Osteoblast (primary cell): ENCODE results near the gene PHF13. TPM values are rescaled to one million over a fixed set of nuclear protein-coding genes. Genes with fewer than 3 reads are reported as not detected.

ENCODE experiments used
- DNase-seq: peaks from one replicate; pipeline ENCODE4 v3.0.0; 2011; ENCODE audit warnings: low spot score, mixed read lengths; ENCODE audit not compliant: insufficient read length; ENCODE audit errors: missing footprints
- H2AFZ ChIP-seq: 2 replicates; pipeline ENCODE4 v1.6.0; 2011; ENCODE audit warnings: mild to moderate bottlenecking, low read length
- H3K27ac ChIP-seq: 2 replicates; pipeline ENCODE4 v1.5.1; 2011; ENCODE audit warnings: mild to moderate bottlenecking, low read depth, low read length, moderate library complexity
- H3K27me3 ChIP-seq: 2 replicates; pipeline ENCODE4 v1.6.0; 2012; ENCODE audit warnings: mild to moderate bottlenecking, control low read depth, inconsistent platforms, low read length, moderate library complexity; ENCODE audit not compliant: insufficient read depth
- H3K36me3 ChIP-seq: 2 replicates; pipeline ENCODE4 v1.5.1; 2011; ENCODE audit warnings: mild to moderate bottlenecking, low read length, control low read depth, moderate library complexity; ENCODE audit not compliant: insufficient read depth
- H3K4me1 ChIP-seq: 2 replicates; pipeline ENCODE4 v1.5.1; 2011; ENCODE audit warnings: mild to moderate bottlenecking, low read length, control low read depth, moderate library complexity; ENCODE audit not compliant: insufficient read depth
- H3K4me2 ChIP-seq: 2 replicates; pipeline ENCODE4 v1.6.0; 2011; ENCODE audit warnings: mild to moderate bottlenecking, low read length; ENCODE audit not compliant: insufficient read depth
- H3K4me3 ChIP-seq: fragments of 200-600 bp; sonication (generic); 3 replicates; pipeline ENCODE4 v1.5.1; 2012; ENCODE audit warnings: mild to moderate bottlenecking, low read length, inconsistent platforms; ENCODE audit not compliant: insufficient read depth
- H3K79me2 ChIP-seq: 2 replicates; pipeline ENCODE4 v1.6.0; 2012; ENCODE audit warnings: mild to moderate bottlenecking, low read length, control low read depth, inconsistent platforms; ENCODE audit not compliant: insufficient read depth
- H3K9me3 ChIP-seq: 2 replicates; pipeline ENCODE4 v1.5.1; 2011; ENCODE audit warnings: low read depth, low read length, control low read depth
- H4K20me1 ChIP-seq: 2 replicates; pipeline ENCODE4 v1.6.0; 2012; ENCODE audit warnings: mild to moderate bottlenecking, low read length, control low read depth; ENCODE audit not compliant: insufficient read depth
- total RNA-seq: library from RNA; depleted of rRNA; stranded (reverse); fragments of >200 nt; gene quantifications from 2 replicates; pipeline ENCODE4 v1.2.3, GENCODE V29; 2012
- TF ChIP-seq, protein P1 (sequence below): IDR thresholded peaks from 2 replicates; pipeline ENCODE4 v1.5.1; 2011; ENCODE audit warnings: mild to moderate bottlenecking, low read depth, low read length, moderate library complexity; ENCODE audit errors: extremely low read depth

The PHF13 gene
- total RNA-seq, 1 donor, result 13.4 TPM

DNA sequence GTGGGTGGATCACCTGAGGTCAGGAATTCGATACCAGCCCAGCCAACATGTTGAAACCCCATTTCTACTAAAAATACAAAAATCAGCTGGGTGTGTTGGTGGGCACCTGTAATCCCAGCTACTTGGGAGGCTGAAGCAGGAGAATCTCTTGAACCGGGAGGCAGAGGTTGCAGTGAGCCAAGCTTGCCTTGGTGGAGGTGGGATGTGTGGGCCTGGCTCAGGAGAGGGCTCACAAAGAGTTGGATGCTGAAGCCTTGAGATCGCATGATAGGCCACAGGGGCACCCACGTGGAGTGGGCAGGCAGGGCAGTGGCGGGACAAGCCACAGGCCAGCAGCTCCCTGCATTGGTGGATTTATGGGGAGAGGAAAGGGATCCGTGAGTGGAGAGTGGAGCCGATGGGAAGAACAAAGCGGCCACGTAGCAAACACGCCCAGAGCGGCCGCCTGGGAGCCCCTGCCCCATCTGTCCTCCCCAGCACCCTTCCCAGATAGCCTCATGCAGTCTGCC is 15.5 kb downstream of the PHF13 start:
- H3K4me1 ChIP-seq, result peaks cover 9% of the 10 kb centered on the region
- no peak overlapping the region for H3K4me3 ChIP-seq
- no peak overlapping the region for H3K27ac ChIP-seq
- no peak overlapping the region for H2AFZ ChIP-seq
- H3K27me3 ChIP-seq, result no peaks in the 10 kb centered on the region
- TF ChIP-seq, protein P1, sequence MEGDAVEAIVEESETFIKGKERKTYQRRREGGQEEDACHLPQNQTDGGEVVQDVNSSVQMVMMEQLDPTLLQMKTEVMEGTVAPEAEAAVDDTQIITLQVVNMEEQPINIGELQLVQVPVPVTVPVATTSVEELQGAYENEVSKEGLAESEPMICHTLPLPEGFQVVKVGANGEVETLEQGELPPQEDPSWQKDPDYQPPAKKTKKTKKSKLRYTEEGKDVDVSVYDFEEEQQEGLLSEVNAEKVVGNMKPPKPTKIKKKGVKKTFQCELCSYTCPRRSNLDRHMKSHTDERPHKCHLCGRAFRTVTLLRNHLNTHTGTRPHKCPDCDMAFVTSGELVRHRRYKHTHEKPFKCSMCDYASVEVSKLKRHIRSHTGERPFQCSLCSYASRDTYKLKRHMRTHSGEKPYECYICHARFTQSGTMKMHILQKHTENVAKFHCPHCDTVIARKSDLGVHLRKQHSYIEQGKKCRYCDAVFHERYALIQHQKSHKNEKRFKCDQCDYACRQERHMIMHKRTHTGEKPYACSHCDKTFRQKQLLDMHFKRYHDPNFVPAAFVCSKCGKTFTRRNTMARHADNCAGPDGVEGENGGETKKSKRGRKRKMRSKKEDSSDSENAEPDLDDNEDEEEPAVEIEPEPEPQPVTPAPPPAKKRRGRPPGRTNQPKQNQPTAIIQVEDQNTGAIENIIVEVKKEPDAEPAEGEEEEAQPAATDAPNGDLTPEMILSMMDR, result no peak
- H3K36me3 ChIP-seq, result peaks cover 49% of the 10 kb centered on the region
- peaks cover 46% of the 10 kb centered on the region for H3K79me2 ChIP-seq
- no peaks in the 10 kb centered on the region for H3K9me3 ChIP-seq
- peak; percentile 69 for DNase-seq
- peaks cover 12% of the 10 kb centered on the region for H4K20me1 ChIP-seq
- no peak overlapping the region for H3K4me2 ChIP-seq

DNA sequence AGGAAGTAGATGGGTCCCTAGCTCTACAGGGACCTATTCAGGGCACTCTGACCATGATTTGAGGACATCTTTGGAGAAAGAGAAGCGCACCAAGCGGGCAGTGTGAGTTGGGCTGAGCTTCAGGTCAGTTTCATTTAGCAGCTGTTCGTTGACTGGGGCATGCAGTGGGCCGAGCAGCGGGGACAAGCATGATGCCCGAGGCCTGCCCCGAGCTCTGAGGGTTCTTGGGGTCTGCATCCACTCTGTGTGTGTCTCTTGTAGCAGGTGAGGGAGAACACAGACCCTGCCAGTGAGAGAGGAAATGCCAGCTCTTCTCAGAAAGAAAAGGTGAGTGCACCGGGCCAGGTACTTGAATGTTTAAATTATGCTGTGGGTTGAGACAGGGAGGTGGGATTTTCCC is 16.5 kb downstream of the PHF13 start:
- Histone ChIP-seq H3K4me2 (no peak overlapping the region), H3K9me3 (no peaks in the 10 kb centered on the region), H3K27ac (no peak overlapping the region), H3K36me3 (peaks cover 55% of the 10 kb centered on the region), H3K4me3 (no peak overlapping the region), H3K27me3 (no peaks in the 10 kb centered on the region), H3K4me1 (peaks cover 7% of the 10 kb centered on the region), H4K20me1 (peaks cover 10% of the 10 kb centered on the region), H3K79me2 (peaks cover 45% of the 10 kb centered on the region), H2AFZ (no peak overlapping the region)
- TF ChIP-seq, protein P1, result no peak
- DNase-seq, result peak; percentile 52

GRCh38 chr1:6631058-6631457 is 17.5 kb downstream of the PHF13 start:
- no peaks in the 10 kb centered on the region for H3K27me3 ChIP-seq
- H2AFZ ChIP-seq, result no peak overlapping the region
- DNase-seq, result no peak
- TF ChIP-seq, protein P1, result no peak
- no peaks in the 10 kb centered on the region for H3K9me3 ChIP-seq
- H3K4me1 ChIP-seq, result peaks cover 3% of the 10 kb centered on the region
- no peak overlapping the region for H3K4me2 ChIP-seq
- H3K4me3 ChIP-seq, result no peak overlapping the region
- H4K20me1 ChIP-seq, result peaks cover 10% of the 10 kb centered on the region
- peaks cover 36% of the 10 kb centered on the region for H3K79me2 ChIP-seq
- H3K27ac ChIP-seq, result no peak overlapping the region
- peaks cover 65% of the 10 kb centered on the region for H3K36me3 ChIP-seq

- Histone ChIP-seq H3K4me3 (no peak overlapping the region), H3K27ac (no peak overlapping the region), H4K20me1 (peaks cover 6% of the 10 kb centered on the region), H3K4me2 (no peak overlapping the region), H3K79me2 (peaks cover 18% of the 10 kb centered on the region), H3K36me3 (peaks cover 76% of the 10 kb centered on the region), H2AFZ (no peak overlapping the region), H3K27me3 (no peaks in the 10 kb centered on the region), H3K9me3 (no peaks in the 10 kb centered on the region), H3K4me1 (no peaks in the 10 kb centered on the region)
- DNase-seq, result peak; percentile 41
- TF ChIP-seq, protein P1, result no peak
These were observed 19.3 kb downstream of the PHF13 start for GRCh38 chr1:6632588-6633514.
